BE2C (cell line): ENCODE data around the gene MCFD2.
A peak's percentile ranks its signal among the peaks of the same experiment; 100 is the strongest.

ENCODE experiments used
- DNase-seq: peaks from one replicate; pipeline ENCODE4 v3.0.0-alpha.2; 2020
- H3K27me3 ChIP-seq: fragments of 250-450 bp; sonication (Bioruptor Pico); 2 replicates; pipeline ENCODE4 v1.5.1; 2020; ENCODE audit warnings: mild to moderate bottlenecking
- H3K36me3 ChIP-seq: fragments of 250-450 bp; sonication (Bioruptor Pico); 2 replicates; pipeline ENCODE4 v1.5.1; 2020; ENCODE audit warnings: mild to moderate bottlenecking
- H3K4me1 ChIP-seq: fragments of 250-450 bp; sonication (Bioruptor Pico); 2 replicates; pipeline ENCODE4 v1.5.1; 2020
- H3K4me3 ChIP-seq: 2 replicates; pipeline ENCODE4 v1.5.1; 2011; ENCODE audit warnings: low read depth, low read length
- H3K9me3 ChIP-seq: fragments of 250-450 bp; sonication (Bioruptor Pico); 2 replicates; pipeline ENCODE4 v1.5.1; 2020
- TF ChIP-seq, protein P1 (sequence below): IDR thresholded peaks from 2 replicates; pipeline ENCODE4 v1.5.1; 2012; ENCODE audit warnings: mild to moderate bottlenecking, low read depth, low read length

Gene MCFD2

GRCh38 chr2:46875226-46875899 lies 40.2 kb downstream of the MCFD2 start:
- DNase-seq = no peak
- peaks cover 2% of the 10 kb centered on the region; the same call in 1 of the 2 replicates for H3K9me3 ChIP-seq
- no peaks in the 10 kb centered on the region for H3K27me3 ChIP-seq
- H3K4me1 ChIP-seq = peaks cover 29% of the 10 kb centered on the region
- TF ChIP-seq, protein P1, sequence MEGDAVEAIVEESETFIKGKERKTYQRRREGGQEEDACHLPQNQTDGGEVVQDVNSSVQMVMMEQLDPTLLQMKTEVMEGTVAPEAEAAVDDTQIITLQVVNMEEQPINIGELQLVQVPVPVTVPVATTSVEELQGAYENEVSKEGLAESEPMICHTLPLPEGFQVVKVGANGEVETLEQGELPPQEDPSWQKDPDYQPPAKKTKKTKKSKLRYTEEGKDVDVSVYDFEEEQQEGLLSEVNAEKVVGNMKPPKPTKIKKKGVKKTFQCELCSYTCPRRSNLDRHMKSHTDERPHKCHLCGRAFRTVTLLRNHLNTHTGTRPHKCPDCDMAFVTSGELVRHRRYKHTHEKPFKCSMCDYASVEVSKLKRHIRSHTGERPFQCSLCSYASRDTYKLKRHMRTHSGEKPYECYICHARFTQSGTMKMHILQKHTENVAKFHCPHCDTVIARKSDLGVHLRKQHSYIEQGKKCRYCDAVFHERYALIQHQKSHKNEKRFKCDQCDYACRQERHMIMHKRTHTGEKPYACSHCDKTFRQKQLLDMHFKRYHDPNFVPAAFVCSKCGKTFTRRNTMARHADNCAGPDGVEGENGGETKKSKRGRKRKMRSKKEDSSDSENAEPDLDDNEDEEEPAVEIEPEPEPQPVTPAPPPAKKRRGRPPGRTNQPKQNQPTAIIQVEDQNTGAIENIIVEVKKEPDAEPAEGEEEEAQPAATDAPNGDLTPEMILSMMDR = no peak
- H3K36me3 ChIP-seq = no peaks in the 10 kb centered on the region
- H3K4me3 ChIP-seq = no peak overlapping the region

DNA sequence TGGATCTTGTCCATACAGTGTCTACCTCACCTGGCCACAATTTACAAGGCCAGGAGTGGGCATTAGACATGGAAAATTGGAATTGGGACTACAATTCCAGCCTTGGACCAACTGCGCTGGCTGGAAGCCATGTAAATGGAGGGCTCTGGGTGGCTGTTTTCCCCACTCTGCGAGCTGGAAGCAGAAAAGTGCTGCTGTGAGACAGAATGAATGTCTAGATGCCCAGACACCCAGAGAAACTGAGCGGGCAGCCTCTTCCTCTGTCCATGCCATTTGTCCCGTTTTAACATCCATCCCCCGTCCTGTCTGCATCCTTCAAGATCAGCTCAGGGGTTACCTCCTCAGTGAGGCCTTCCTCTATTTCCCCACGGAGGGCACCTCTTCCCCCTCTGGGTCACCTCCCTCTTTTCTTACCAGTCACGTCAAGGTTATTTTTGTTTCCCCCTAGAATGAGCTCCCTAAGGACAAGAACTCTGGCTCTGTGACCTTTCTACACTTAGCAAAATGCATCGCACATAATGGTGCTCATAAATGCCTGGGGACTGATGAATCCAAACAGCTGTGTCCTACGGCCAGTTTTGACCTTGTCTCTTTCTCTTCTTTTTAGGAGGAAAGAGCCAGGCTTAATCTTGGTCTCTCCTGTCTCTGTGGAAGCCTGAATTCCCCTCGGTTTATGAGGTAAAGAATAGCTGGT lies 41.2 kb downstream of the MCFD2 start:
- Histone ChIP-seq H3K4me1 (peaks cover 29% of the 10 kb centered on the region), H3K36me3 (no peaks in the 10 kb centered on the region), H3K9me3 (peaks cover 2% of the 10 kb centered on the region; the same call in 1 of the 2 replicates), H3K27me3 (no peaks in the 10 kb centered on the region), H3K4me3 (no peak overlapping the region)
- TF ChIP-seq, protein P1 = no peak
- DNase-seq = no peak

DNA sequence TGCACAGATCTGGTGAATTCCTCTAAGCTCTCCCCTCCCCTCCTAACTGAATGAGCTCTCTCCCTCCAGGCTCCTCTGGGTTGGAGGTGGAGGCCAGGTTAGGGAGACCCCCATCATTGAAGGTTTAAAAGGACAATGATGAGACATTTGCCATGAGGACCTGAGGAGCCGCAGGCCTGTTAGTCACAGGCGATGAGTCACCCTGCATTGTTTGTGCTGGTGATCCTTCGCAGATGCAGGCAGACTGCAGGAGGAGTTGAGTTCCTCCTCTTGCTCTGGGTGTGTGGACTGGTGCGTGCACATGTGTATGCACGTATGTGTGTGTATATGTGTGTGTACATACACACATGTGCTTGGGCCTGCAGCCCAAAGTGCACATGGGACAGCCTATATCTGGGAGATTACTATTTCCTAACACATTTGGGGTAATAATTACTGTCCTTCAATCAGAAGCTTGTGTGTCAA lies 42.0 kb downstream of the MCFD2 start:
- TF ChIP-seq, protein P1 = no peak

DNA sequence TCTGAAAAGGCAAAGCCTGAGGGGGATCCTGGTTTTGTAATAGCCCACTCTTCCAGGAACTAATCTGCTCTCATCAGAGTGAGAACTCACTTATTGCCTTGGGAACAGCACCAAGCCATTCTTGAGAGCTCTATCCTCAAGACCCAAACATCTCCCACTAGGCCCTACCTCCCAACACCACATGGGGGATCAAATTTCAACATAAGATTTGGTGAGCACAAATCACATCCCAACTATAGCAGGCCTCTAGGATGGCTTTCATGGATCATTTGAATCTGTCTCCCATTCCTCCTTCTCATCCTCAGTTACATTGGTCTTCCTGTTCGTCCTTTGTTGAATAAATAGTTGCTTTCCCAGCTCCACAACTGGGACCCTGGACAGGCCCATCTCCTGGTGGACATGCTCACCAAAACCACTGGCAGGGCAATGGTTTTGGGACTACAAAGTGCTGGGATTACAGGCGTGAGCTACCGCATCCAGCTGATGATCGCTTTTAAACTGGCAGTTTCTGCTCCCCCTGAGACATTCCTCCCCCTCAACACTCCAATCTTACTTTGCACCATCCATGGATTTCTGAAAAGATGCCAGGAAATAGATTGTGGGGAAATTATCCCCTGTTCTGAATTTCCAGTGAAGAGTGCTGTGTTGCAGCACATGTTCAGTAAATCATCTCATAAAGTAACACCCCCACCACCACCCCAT lies 42.6 kb downstream of the MCFD2 start:
- no peak for DNase-seq
- Histone ChIP-seq H3K36me3 (no peaks in the 10 kb centered on the region), H3K4me3 (no peak overlapping the region), H3K4me1 (peaks cover 21% of the 10 kb centered on the region), H3K27me3 (no peaks in the 10 kb centered on the region), H3K9me3 (peaks cover 2% of the 10 kb centered on the region; the same call in 1 of the 2 replicates)
- TF ChIP-seq, protein P1 = no peak

More for the DNA sequence above, 42.0 kb downstream of the MCFD2 start:
- Histone ChIP-seq H3K36me3 (no peaks in the 10 kb centered on the region), H3K4me3 (no peak overlapping the region), H3K4me1 (peaks cover 25% of the 10 kb centered on the region), H3K27me3 (no peaks in the 10 kb centered on the region), H3K9me3 (peaks cover 2% of the 10 kb centered on the region; the same call in 1 of the 2 replicates)
- peak; percentile 85 for DNase-seq

DNA sequence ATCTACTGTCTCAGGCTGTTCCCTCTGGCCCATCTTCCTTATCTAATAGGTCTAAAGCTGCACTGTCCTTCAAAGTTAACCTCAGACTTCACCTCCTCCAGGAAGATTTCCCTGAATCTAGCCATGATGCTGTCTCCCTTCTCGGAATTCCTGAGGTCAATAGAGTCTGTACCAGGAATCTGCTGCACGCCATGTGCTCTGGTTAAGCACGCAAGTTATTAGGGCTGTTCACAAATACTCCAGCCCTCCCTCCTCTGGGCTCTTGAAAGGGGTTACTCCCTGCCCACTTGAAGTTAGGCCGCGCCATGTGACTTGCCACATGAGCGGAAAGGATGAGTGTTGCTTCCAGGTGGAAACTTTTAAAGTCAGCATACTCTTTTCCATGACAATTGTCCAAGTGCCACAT lies 43.6 kb downstream of the MCFD2 start:
- Histone ChIP-seq H3K27me3 (no peaks in the 10 kb centered on the region), H3K36me3 (no peaks in the 10 kb centered on the region), H3K4me3 (no peak overlapping the region), H3K4me1 (peaks cover 19% of the 10 kb centered on the region), H3K9me3 (no peaks in the 10 kb centered on the region; the same call in 1 of the 2 replicates)
- no peak for DNase-seq
- TF ChIP-seq, protein P1 = no peak
